SJCRH30 (cell line): ENCODE results near the gene ATL2. TPM values are rescaled to one million over a fixed set of nuclear protein-coding genes. Genes with fewer than 3 reads are reported as not detected.
"Not testable (repeated sequence)": the region's sequence is repeated elsewhere in the genome, so short reads cannot be mapped to it uniquely, and the experiment has no call there.

Experiments used
- DNase-seq, 2 experiments: peaks; one replicate each; pipeline ENCODE4 v3.0.0-alpha.2; 2015 to 2020
- H3K27ac ChIP-seq: fragments of 250-450 bp; sonication (Bioruptor Pico); 2 replicates; pipeline ENCODE4 v1.5.1; 2020; ENCODE audit warnings: mild to moderate bottlenecking, moderate library complexity
- H3K27me3 ChIP-seq: fragments of 250-450 bp; sonication (Bioruptor Pico); 2 replicates; pipeline ENCODE4 v1.5.1; 2020; ENCODE audit warnings: mild to moderate bottlenecking, moderate library complexity
- H3K36me3 ChIP-seq: fragments of 250-450 bp; sonication (Bioruptor Pico); 2 replicates; pipeline ENCODE4 v1.5.1; 2020; ENCODE audit warnings: mild to moderate bottlenecking, moderate library complexity
- H3K4me1 ChIP-seq: fragments of 250-450 bp; sonication (Bioruptor Pico); 2 replicates; pipeline ENCODE4 v1.5.1; 2020; ENCODE audit warnings: mild to moderate bottlenecking, moderate library complexity
- H3K4me3 ChIP-seq: fragments of 250-450 bp; sonication (Bioruptor Pico); 2 replicates; pipeline ENCODE4 v1.5.1; 2020; ENCODE audit warnings: mild to moderate bottlenecking, moderate library complexity
- H3K9me3 ChIP-seq: fragments of 250-450 bp; sonication (Bioruptor Pico); replicated peaks from 2 replicates; pipeline ENCODE4 v1.5.1; 2020; ENCODE audit warnings: mild to moderate bottlenecking, moderate library complexity
- total RNA-seq: library from RNA; depleted of rRNA; stranded (reverse); fragments of >200 nt; shearing (Covaris generic); gene quantifications from 2 replicates; pipeline ENCODE4 v1.2.3, GENCODE V29; 2014

The ATL2 gene
- total RNA-seq, 1 experiment from 2014 or later: 108 TPM

- peaks cover 4% of the 10 kb centered on the region; the same call in 1 of the 2 replicates for H3K4me1 ChIP-seq
- no peak overlapping the region for H3K4me3 ChIP-seq
- H3K27me3 ChIP-seq: peaks cover 4% of the 10 kb centered on the region; the same call in 1 of the 2 replicates
- no peaks in the 10 kb centered on the region for H3K9me3 ChIP-seq
- H3K36me3 ChIP-seq: no peaks in the 10 kb centered on the region
- no peak overlapping the region for H3K27ac ChIP-seq
- DNase-seq: no peak
Measured at GRCh38 chr2:38281095-38281742, 95.9 kb downstream of the ATL2 start.

- Histone ChIP-seq H3K9me3 (no peaks in the 10 kb centered on the region), H3K27ac (no peak overlapping the region), H3K4me1 (peaks cover 4% of the 10 kb centered on the region; the same call in 1 of the 2 replicates), H3K27me3 (peaks cover 4% of the 10 kb centered on the region; the same call in 1 of the 2 replicates), H3K4me3 (no peak overlapping the region), H3K36me3 (no peaks in the 10 kb centered on the region)
- no peak for DNase-seq
Measured at GRCh38 chr2:38279201-38279600, 97.9 kb downstream of the ATL2 start.

- H3K4me1 ChIP-seq, H3K27me3 ChIP-seq, H3K4me3 ChIP-seq, H3K36me3 ChIP-seq, H3K9me3 ChIP-seq, DNase-seq, H3K27ac ChIP-seq: not testable (repeated sequence)
Measured at GRCh38 chr2:38278117-38278438, 99.0 kb downstream of the ATL2 start.

- peak; percentile 59 to 66 for DNase-seq
- Histone ChIP-seq H3K27ac (no peak overlapping the region), H3K9me3 (no peaks in the 10 kb centered on the region), H3K27me3 (peaks cover 4% of the 10 kb centered on the region; the same call in 1 of the 2 replicates), H3K36me3 (no peaks in the 10 kb centered on the region), H3K4me3 (no peak overlapping the region), H3K4me1 (peaks cover 4% of the 10 kb centered on the region; the same call in 1 of the 2 replicates)
Measured at GRCh38 chr2:38277245-38278116, 99.6 kb downstream of the ATL2 start.

GRCh38 chr2:38274286-38275276 lies 102.5 kb downstream of the ATL2 start:
- Histone ChIP-seq H3K27me3 (peaks cover 4% of the 10 kb centered on the region; the same call in 1 of the 2 replicates), H3K9me3 (no peaks in the 10 kb centered on the region), H3K4me3 (no peak overlapping the region), H3K27ac (no peak overlapping the region), H3K36me3 (no peaks in the 10 kb centered on the region), H3K4me1 (peaks cover 4% of the 10 kb centered on the region; the same call in 1 of the 2 replicates)
- DNase-seq: peak; percentile 40 to 82

GRCh38 chr2:38271697-38272096 lies 105.4 kb downstream of the ATL2 start:
- Histone ChIP-seq H3K27me3 (no peaks in the 10 kb centered on the region), H3K4me3 (no peak overlapping the region), H3K27ac (no peak overlapping the region), H3K9me3 (no peaks in the 10 kb centered on the region), H3K36me3 (no peaks in the 10 kb centered on the region), H3K4me1 (no peaks in the 10 kb centered on the region)
- DNase-seq: peak in 1 of 2 experiments; percentile 57

- Histone ChIP-seq H3K27me3 (no peaks in the 10 kb centered on the region), H3K9me3 (no peaks in the 10 kb centered on the region)
- no peak for DNase-seq
Measured at GRCh38 chr2:38269421-38269820, 107.7 kb downstream of the ATL2 start.

GRCh38 chr2:38268691-38269327 lies 108.3 kb downstream of the ATL2 start:
- H3K4me3 ChIP-seq: no peak overlapping the region
- no peaks in the 10 kb centered on the region for H3K27me3 ChIP-seq
- H3K9me3 ChIP-seq: no peaks in the 10 kb centered on the region
- H3K4me1 ChIP-seq: no peaks in the 10 kb centered on the region
- no peak overlapping the region for H3K27ac ChIP-seq
- DNase-seq: no peak
- no peaks in the 10 kb centered on the region for H3K36me3 ChIP-seq

More at GRCh38 chr2:38269421-38269820, 107.7 kb downstream of the ATL2 start:
- H3K27ac ChIP-seq: no peak overlapping the region
- H3K4me3 ChIP-seq: no peak overlapping the region
- no peaks in the 10 kb centered on the region for H3K36me3 ChIP-seq
- no peaks in the 10 kb centered on the region for H3K4me1 ChIP-seq

- no peak overlapping the region for H3K4me3 ChIP-seq
- DNase-seq: no peak
- peaks cover 2% of the 10 kb centered on the region; the same call in 1 of the 2 replicates for H3K4me1 ChIP-seq
- no peak overlapping the region for H3K27ac ChIP-seq
- H3K27me3 ChIP-seq: no peaks in the 10 kb centered on the region
- H3K36me3 ChIP-seq: no peaks in the 10 kb centered on the region
- no peaks in the 10 kb centered on the region for H3K9me3 ChIP-seq
Measured at GRCh38 chr2:38268001-38268400, 109.1 kb downstream of the ATL2 start.

GRCh38 chr2:38267270-38267925 lies 109.7 kb downstream of the ATL2 start:
- Histone ChIP-seq H3K27ac (no peak overlapping the region), H3K36me3 (no peaks in the 10 kb centered on the region), H3K27me3 (no peaks in the 10 kb centered on the region), H3K4me3 (no peak overlapping the region), H3K4me1 (peaks cover 8% of the 10 kb centered on the region; the same call in 1 of the 2 replicates), H3K9me3 (no peaks in the 10 kb centered on the region)
- no peak for DNase-seq

- no peak for DNase-seq
- Histone ChIP-seq H3K36me3 (no peaks in the 10 kb centered on the region), H3K4me3 (no peak overlapping the region), H3K9me3 (no peaks in the 10 kb centered on the region), H3K4me1 (peaks cover 9% of the 10 kb centered on the region; the same call in 1 of the 2 replicates), H3K27me3 (no peaks in the 10 kb centered on the region), H3K27ac (no peak overlapping the region)
Measured at GRCh38 chr2:38266382-38267061, 110.6 kb downstream of the ATL2 start.

GRCh38 chr2:38265461-38265860 lies 111.6 kb downstream of the ATL2 start:
- H3K4me3 ChIP-seq: no peak overlapping the region
- DNase-seq: no peak
- H3K27ac ChIP-seq: no peak overlapping the region
- peaks cover 9% of the 10 kb centered on the region; the same call in 1 of the 2 replicates for H3K4me1 ChIP-seq
- no peaks in the 10 kb centered on the region for H3K36me3 ChIP-seq
- H3K9me3 ChIP-seq: no peaks in the 10 kb centered on the region
- H3K27me3 ChIP-seq: no peaks in the 10 kb centered on the region
